ENCODE data around the gene SLC34A1.
A peak's percentile ranks its signal among the peaks of the same experiment; 100 is the strongest.
"Not testable (repeated sequence)": the region's sequence is repeated elsewhere in the genome, so short reads cannot be mapped to it uniquely, and the experiment has no call there.

Gene SLC34A1, protein sequence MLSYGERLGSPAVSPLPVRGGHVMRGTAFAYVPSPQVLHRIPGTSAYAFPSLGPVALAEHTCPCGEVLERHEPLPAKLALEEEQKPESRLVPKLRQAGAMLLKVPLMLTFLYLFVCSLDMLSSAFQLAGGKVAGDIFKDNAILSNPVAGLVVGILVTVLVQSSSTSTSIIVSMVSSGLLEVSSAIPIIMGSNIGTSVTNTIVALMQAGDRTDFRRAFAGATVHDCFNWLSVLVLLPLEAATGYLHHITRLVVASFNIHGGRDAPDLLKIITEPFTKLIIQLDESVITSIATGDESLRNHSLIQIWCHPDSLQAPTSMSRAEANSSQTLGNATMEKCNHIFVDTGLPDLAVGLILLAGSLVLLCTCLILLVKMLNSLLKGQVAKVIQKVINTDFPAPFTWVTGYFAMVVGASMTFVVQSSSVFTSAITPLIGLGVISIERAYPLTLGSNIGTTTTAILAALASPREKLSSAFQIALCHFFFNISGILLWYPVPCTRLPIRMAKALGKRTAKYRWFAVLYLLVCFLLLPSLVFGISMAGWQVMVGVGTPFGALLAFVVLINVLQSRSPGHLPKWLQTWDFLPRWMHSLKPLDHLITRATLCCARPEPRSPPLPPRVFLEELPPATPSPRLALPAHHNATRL

DNA sequence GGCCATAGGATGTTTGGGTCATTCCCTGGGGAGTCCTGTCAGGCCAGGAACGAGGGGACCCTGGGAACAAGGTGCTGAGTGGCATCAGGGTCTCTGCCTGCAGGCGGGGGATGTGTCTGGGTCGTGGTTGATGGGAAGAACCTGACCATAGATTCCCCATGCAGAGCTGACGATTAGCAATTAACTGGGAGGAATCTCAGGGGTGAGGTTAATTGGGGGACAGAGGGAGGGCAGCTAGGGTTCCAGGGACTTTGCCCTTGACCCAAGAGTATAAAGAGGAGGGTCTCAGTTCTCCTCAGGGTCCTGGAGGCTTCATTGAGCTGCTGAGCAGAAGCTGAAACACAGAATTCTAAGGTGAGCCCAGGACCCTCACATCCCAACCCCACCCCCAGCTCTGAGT, at the start of gene SLC34A1:
TSS of gene SLC34A1 (plus strand) at position 301 of the 400 bp plus-strand sequence. CDS start 1,308 bp downstream, outside the sequence.
- no peak for DNase-seq

DNA sequence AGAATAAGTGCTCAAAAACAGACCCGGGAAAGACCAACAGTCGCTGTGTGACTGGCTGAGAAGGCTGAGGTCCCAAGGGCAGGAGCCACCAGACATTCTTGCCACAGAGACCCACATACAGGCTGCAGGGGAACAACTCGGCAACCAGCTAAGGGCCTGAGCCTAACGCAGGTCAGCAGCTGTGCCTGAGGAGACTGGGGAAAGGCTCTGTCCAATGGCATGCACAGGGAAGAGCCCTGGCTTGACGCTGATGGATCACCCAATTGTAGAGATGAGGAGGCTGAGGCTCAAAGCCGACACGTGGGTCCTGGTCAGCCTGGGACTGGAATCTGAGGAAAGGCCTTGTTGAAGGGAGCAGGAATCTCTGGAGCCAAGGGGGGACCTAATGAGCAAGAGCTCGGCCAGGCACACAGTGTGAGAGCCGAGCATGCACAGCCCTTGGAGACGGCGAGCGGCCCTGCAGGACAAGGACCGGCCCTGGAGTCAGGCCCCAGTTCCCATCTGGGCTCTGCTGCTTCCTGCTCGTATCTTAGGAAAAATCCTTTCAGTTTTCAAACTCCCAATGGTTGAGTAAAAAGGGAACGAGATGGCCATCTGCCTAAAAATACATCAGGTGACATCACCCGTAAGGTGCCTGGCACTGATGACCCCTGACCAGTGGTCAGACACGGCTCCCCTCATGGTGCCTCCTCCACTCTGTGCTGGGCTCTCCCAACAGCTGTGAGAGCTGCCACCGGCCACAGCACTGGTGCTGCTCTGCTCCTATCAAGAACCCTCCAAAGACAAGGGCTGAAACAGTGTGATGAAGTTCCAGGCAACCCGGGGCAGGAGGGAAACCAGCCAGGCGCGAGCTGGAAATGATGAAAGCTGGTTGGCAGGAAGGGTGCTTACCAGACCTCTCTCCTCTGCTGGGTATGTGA, 49.2 kb upstream of the SLC34A1 start:
- no peak for DNase-seq

DNA sequence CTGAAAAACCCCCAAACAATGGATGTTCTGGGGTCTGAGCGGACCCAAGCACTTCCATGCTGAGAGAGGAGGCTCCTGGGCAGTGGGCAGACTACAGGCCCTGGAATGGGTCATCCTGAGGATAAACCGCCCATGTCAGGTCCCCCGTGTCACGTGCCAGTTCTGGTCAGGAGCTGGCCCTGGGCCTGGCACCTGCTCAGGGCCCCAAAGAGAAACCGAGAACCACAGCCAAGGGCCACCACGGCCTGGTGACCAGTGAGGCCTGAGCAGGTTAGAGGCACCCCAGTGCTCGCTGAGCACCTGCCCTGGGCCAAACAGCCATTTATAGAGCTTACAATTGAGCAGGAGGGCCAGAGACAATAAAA, 48.6 kb upstream of the SLC34A1 start:
- DNase-seq, result no peak

DNA sequence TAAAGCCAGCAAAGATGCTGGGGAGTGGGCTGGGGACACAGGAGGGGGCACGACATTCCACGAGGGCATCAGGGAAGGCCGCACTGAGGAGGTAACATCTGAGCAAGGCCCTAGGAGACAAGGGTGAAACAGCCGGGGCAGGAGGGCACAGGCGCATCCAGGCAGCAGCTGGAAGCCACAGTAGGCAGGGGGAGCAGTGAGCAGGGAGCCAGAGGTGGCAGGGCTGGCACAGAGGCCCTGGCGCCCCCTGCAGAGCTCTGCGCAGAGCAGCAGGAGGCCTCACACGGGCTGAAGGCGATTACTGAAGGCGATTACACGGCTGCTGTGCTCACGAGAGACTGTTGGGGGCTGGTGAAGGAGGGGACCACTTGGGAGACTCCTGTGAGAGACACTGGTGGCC, 48.1 kb upstream of the SLC34A1 start:
- DNase-seq, result peak; percentile 73

DNA sequence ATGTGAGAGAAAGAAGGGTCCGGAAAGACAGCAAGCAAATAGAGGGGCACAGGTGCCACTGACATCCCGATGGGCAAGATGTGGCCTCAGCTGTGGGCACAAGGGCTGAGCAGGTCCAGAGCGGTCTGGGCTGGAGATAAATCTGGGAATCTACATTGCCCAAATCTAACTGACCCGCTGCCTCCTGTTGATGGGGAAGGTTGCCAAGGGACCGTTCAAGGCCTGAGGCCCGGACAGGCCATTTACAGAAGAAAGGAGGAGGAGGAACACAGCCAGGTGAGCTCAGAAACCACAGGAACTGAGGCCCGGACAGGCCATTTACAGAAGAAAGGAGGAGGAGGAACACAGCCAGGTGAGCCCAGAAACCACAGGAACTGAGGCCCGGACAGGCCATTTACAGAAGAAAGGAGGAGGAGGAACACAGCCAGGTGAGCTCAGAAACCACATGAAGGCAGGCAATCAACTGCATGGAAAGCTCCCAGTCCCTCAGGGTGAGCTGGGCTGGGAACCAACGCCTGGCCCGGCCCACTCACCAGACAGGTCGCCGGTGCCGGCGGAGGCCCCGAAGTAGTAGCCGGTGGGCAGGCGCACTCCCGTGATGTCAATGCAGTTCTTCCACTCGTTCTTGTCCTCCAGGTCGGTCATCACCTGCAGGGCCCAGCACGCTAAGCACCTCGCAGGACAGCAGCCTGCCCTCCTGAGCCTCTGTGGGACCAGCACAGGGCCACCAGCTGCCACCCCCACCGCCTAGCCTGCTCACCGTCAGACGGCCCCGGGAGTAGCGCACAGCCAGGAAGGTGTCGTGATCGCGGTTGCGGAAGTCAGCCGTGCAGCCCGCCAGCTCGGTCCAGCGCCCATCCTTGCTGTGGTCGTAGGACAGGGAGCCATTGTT, 47.4 kb upstream of the SLC34A1 start:
- DNase-seq, result no peak

DNA sequence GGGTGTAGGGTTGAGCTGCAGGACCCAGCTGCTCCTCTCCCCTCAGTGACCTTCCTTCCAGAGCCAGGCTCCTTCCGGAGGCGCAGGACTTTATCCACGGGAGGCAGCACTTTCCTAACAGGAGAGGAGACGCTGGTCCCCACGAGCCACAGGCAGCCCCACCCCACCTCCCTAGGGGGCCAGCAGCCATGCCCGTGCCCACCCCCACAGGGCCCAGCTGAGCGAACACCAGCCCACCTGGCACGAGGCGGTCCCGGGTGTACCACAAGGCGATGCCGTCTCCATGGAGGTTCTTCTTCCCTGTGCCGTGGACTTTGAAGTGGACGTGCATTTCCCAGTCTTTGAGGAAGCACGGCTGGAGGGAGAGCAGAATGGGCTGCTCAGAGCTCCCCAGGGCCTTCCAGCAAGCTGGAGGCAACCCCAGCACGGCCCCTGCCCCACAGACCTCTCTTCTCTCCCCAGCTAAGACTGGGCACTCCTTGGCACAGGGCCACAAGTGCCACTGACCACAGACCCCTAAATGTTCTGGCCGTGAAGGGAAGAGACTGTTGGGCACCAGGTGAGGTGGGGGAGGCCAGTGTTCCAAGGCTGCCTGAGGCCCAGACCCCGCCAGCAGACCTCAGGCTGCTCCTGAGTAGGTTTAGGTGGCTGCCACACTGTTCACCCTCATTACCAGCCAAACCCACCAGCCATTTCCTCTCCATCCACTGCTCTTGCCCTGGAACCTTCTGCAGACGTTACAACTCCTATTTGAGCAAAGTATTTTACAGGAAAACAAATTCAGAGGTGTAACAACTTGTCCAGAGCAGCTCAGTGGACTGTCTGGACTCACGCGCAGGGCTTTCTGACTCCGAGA, 45.8 kb upstream of the SLC34A1 start:
- no peak for DNase-seq

DNA sequence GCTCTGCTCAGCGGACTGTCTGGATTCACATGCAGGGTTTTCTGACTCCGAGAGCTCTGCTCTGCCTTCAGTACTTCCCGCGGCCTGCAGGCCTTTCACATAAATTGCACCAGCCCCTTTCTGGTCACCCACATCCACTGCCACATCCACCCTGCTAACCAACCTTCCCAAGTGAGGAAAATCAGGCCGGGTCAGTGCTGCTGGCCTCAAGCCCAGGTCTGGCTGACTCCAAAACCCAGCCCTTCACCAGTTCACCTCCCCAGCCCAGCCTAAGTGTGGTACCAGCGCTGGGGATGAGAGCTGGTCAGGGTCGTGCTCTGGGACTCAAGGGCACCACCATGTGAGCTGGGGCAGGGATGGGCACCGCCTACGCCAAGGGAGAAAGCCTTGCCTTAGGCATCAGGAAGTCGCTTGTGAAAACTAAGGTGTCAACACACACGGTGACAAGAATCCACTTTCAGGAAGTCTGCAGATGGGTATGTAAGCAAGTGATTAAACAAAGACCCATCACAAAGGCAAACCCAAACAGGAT, 45.1 kb upstream of the SLC34A1 start:
- no peak for DNase-seq

DNA sequence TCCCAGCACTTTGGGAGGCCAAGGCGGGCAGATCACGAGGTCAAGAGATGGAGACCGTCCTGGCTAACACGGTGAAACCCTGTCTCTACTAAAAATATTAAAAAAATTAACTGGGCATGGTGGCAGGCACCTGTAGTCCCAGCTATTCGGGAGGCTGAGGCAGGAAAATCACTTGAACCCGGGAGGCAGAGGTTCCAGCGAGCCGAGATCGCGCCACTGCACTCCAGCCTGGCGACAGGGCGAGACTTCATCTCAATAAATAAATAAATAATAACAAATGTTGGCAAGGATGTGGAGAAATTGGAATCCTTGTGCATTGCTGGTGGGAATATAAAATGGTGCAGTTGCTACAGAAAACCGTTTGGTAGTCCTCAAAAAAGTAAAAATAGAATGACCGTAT, 41.2 kb upstream of the SLC34A1 start:
- DNase-seq, result not testable (repeated sequence)

DNA sequence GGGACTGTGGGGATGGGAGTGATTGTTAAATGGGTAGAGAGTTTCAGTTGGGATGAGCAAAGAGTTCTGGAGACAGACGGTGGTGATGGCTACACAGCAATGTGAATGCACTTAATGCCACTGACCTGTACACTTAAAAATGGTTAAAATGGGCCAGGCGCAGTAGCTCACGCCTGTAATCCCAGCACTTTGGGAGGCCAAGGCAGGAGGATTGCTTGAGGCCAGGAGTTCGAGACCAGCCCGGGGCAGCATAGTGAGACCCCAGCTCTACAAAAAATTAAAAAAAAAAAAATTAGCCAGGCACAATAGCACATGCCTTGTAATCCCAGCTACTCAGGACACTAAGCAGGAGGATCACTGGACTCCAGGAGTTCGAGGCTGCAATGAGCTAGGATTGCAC, 40.5 kb upstream of the SLC34A1 start:
- no peak for DNase-seq

DNA sequence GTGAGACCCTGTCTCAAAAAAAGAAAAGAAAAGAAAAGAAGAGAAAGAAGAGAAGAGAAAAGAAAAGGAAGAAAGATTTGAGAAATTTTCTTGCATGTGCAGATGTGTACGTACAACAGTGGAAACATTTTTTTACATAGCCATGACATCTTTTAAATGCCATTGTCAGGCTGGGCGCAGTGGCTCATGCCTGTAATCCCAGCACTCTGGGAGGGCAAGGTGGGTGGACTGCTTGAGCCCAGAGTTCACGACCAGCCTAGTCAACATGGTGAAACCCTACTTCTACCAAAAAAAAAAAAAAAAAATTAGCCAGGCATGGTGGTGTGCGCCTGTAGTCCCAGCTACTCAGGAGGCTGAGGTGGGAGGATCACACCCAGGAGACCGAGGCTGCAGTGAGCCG, 39.3 kb upstream of the SLC34A1 start:
- DNase-seq, result no peak

DNA sequence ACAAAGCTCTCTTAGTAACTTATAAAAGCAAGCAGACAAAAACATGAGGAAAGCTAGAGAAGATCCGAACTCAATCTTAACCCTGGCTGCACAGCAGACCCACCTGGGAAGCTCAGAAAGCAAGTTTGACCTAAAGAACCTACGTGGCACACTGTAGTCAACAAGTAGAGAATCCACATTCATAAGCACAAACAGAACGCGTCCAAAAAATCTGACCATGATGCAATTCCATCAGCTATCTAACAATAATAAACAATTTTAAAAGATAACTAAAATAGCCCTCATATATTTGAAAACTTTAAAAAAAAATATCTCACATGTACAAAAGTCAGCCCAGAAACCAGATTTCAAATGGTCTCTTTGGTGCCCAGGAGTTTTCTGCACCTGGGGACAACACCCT, 37.4 kb upstream of the SLC34A1 start:
- no peak for DNase-seq

DNA sequence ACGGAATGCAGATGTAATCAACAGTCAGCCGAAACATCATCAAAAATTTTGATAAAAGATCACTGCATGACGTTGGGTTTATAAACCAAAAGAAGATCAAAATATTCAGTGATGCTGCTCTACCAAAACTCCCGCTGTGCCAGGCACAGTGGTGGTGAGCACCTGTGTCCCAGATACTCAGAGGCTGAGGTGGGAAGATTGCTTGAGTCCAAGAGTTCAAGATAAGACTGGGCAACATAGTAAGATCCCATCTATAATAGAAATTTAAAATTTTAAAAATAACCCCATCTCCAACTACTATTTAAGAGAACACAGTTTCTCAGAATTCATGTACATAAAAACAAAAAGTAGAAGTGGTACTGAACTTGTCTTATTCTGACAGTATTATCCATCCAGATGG, 36.5 kb upstream of the SLC34A1 start:
- DNase-seq, result no peak

DNA sequence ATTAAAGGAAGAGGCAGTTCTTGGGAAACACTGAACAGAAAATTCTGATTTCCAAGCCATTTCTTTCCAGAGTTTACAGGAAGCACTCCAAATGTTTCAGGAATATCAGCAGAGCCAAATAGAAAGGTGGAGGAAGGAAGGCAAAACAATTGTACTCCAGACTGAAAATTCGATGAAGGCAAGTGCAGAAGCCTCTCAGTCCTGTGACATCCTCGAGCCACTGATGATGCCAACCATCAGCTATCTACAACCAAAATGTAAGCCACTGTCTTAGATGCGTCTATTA, 34.9 kb upstream of the SLC34A1 start:
- no peak for DNase-seq

DNA sequence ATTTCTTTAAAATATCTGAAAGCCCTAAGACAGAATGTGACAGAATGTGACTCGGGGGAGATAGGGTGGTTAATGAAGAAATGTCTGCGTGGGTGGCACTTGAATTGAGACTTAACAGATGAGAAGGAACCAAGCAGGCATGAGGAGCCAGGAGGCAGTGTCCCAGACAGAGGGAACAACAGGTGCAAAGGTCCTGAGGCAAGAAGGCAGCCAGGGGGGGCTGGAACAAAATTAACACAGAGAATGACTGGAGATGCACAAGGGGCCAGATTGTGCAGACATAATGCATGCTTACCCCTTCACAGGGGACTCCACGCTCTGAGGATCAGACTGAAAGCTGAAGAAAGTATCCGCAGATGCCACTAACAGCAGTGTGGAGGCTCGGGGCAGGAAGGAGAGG, 34.5 kb upstream of the SLC34A1 start:
- no peak for DNase-seq

DNA sequence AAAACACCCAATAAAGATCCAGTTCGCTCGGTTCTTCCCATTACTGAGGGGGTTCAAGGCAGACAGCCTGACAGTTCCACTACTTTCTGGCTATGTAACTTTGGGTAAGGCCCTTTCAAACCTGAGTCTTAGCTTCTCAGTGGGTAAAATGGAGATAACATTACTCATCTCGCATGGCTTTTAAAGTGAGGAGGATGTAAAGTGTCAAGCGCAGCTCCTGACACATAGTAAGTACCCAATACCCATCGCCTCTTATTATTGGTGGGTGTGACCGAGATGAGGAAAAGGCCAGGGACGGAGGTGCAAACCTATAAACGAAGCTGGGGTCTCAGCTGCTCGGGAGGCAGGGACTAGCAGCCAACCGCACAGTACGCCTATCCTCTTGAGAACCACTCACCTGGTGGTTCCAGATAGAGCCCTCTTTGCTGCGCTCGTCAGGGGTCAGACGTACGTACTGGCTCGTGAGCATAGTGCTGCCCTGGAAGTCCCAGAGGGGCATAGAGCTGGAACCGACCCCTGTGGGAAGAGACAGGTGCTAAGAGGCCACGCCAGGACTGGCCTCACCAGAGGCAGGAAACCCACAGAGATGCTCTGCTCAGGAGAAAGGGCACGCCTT, 33.4 kb upstream of the SLC34A1 start:
- no peak for DNase-seq

DNA sequence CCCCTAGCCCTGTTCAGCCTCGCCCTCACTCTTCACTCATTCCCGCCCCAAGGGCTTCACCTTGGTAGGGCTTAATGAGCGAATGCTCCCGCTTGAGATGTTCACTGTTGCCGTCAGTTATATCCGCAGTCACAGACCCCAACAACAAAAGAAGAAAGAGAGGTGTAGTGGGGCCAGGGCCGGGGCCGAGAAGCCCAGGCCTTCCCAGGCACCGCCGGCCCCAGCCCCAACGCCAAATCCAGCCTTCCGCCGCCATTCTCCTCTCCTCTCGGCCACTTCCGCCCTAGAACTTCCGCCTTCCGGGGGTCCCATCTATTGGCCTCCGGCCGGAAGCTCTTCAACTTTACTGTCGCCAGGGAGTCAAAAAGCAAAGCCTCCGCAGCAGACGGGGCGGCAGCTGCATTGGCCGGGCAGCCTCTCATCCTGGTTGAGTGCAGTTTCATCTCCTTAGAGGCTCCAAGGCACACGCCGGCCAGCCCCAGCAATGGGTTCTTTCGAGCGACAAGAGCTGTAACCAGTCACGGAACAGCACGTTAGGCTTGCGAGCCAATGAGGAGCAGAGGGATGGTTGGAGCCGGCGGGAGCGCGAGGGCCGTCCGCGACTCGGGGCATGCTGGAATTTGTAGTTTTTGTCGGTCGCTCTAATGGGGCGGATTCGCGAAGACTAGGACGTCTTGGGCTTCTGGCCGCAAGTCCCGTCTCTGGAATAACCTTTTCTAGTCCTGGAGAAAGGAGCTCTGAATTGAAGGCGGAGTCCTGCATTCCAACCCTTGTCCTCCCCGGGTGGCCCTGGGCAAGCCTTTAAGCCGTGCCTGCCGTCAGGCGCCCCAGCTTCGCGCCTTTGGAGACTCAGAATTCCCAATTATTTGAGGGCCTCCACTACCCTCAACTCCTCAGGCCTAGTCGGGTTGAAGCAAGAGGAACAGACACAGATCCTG, 32.6 kb upstream of the SLC34A1 start, which contains the start of gene LMAN2:
TSS of gene LMAN2 (minus strand) at position 277 of the 938 bp plus-strand sequence. CDS start at position 256, 21 bp downstream.
- DNase-seq, result peak; percentile 97

DNA sequence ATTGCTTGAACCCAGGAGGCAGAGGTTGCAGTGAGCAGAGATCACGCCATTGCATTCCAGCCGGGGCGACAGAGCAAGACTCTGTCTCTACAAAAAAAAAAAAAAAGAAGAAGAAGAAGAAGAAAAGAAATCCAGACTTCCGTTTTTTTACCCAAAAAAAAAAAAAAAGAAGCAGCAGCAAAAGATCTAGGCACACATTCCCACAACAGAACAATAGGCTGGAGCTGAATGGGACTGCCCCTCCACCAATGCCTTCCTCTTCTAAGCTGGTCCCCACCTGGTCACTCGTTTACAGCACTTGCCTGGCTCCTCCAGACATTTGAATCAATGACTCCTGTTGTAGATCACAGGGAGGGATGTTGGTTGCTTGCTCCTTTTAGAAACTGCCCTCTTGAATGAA, 31.1 kb upstream of the SLC34A1 start:
- DNase-seq, result no peak

DNA sequence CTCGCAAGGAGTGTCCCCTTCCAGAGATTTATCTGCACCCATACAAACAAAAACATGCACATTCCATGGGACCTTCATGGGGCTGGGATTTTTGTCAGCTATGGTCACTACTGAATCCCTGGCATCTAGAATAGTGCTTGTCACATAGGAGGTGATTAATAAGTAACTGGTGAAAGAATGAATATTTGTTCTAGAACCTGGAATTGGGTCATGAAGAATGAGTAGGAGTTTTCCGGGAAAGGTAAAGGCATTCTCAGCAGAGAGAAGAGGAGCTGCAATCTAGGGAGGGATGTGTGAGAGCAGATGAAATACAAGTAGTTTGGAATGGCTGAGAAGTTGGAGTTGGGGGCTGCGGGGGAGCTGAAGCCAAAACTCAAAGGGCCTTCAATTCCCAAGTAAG, 30.0 kb upstream of the SLC34A1 start:
- no peak for DNase-seq

DNA sequence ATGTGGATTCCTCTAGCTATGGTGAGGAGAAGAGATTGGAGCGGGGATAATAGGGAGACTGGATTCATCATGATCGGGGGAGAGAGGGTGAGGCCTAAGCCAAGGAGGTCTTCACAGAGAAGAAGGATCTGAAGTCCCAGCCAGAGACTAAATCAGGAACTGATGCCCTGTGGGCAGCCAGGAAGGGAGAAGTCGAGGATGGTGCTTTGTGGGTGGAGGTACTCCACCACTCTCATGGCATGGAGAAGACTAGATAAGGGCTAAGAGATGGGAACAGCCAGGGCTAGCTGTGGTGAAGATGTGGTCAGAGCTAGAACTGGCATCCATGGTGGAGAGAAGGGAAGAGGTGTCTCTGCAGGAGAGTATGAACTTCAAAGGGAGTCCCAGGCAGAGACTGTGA, 29.5 kb upstream of the SLC34A1 start:
- DNase-seq, result peak; percentile 37

All from hematopoietic multipotent progenitor cell treated with erythropoietin and hydrocortisone succinate and interleukin-3 and kit ligand, for 8 days (in vitro differentiated cells).